Measurements from ENCODE around the gene C3orf52. TPM values are rescaled to one million over a fixed set of nuclear protein-coding genes. Genes with fewer than 3 reads are reported as not detected.

C3orf52 gene
- total RNA-seq, 6 experiments from 2014 or later: 9.7 to 11.6 (median 10.7) TPM

DNA sequence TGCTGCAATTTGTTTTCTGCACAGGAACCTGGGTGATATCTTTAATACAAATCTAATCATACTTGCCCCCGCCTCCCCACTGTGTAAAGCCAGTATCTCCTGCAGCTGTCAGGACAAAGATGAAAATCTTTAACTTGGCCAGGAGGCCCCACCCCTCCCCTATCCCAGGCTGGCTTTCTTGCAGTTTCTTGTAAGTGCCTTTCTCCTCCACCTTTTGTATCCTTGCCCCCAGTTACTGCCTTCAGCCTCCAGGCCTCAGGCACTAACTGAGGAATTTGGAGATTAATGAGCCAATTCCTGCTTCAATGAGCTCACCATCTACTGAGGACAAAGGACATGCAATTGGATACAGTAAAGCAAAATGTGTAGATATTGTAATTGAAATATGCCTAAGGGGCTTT, 40.3 kb downstream of the C3orf52 start:
- H3K9me3 Mint-ChIP-seq: no peaks in the 10 kb centered on the region
- H3K4me3 Mint-ChIP-seq: no peak overlapping the region
- TF ChIP-seq, protein P1, sequence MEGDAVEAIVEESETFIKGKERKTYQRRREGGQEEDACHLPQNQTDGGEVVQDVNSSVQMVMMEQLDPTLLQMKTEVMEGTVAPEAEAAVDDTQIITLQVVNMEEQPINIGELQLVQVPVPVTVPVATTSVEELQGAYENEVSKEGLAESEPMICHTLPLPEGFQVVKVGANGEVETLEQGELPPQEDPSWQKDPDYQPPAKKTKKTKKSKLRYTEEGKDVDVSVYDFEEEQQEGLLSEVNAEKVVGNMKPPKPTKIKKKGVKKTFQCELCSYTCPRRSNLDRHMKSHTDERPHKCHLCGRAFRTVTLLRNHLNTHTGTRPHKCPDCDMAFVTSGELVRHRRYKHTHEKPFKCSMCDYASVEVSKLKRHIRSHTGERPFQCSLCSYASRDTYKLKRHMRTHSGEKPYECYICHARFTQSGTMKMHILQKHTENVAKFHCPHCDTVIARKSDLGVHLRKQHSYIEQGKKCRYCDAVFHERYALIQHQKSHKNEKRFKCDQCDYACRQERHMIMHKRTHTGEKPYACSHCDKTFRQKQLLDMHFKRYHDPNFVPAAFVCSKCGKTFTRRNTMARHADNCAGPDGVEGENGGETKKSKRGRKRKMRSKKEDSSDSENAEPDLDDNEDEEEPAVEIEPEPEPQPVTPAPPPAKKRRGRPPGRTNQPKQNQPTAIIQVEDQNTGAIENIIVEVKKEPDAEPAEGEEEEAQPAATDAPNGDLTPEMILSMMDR (IDR thresholded peaks at IDR 0.05): no peak
- peak; percentile 38 for DNase-seq
- no peaks in the 10 kb centered on the region; the same call in 1 of the 2 replicates for H3K27me3 Mint-ChIP-seq (ENCODE audit: insufficient read depth)
- H3K36me3 Mint-ChIP-seq (ENCODE audit: low read depth): peaks cover 6% of the 10 kb centered on the region
- peaks cover 41% of the 10 kb centered on the region for H3K4me1 Mint-ChIP-seq (ENCODE audit: low read depth)
- H3K27ac Mint-ChIP-seq: peak overlapping the region; percentile 57

DNA sequence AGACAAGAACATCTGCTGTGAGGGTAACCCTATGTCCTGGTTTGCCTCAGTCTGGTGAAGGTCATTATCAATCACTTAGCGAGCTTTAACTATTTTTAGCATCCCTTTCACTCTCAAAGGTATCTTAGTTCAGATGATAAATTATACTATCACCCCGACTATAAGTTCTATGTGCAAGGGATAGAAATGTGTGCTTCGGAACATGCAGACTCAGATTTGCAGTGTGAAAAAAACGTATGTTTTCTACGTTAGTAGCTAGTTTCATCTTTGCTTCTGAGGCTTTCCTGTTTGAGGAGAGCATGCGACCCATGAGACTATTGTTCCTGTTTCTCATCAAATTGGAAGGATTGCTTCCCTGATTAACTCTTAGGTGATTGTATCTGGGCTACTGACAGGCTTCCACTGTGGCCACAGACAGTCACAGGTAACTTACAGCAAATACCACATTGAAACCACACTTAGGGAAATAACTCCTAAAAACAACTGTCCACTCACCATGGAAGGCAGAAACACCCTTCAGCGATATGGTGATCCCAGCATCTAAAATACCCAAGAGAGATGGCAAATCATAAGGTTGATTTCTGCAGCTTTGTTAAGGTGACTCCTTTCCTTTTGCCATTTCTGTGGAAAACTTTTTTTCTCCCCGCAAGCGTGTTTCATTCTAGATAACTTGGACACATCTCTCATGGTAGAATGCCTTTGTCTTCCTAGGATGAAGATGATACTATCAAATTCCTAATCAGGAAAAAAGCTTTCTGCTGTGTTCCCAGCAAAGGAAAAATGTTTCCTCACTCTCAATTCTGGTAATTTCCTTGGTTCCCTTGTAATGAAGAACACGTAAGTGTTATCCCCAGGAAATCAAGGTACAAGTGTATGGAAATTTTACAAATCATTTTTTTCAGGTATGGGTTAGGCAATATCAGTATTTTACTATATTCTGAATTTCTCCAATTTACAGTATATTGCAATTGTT, 41.6 kb downstream of the C3orf52 start:
- H3K4me1 Mint-ChIP-seq (ENCODE audit: low read depth): peaks cover 41% of the 10 kb centered on the region
- no peak overlapping the region for H3K27ac Mint-ChIP-seq
- H3K36me3 Mint-ChIP-seq (ENCODE audit: low read depth): peaks cover 3% of the 10 kb centered on the region
- no peaks in the 10 kb centered on the region for H3K9me3 Mint-ChIP-seq
- H3K4me3 Mint-ChIP-seq: no peak overlapping the region
- no peak for DNase-seq
- TF ChIP-seq, protein P1 (IDR thresholded peaks at IDR 0.05): no peak
- H3K27me3 Mint-ChIP-seq (ENCODE audit: insufficient read depth): no peaks in the 10 kb centered on the region; the same call in 1 of the 2 replicates

- TF ChIP-seq, protein P1 (IDR thresholded peaks at IDR 0.05): no peak
- Mint-ChIP-seq H3K4me1 (ENCODE audit: low read depth) (peaks cover 41% of the 10 kb centered on the region), H3K9me3 (no peaks in the 10 kb centered on the region), H3K27me3 (ENCODE audit: insufficient read depth) (no peaks in the 10 kb centered on the region), H3K27ac (peak overlapping the region; percentile 57), H3K36me3 (ENCODE audit: low read depth) (no peaks in the 10 kb centered on the region), H3K4me3 (no peak overlapping the region)
- peak; percentile 66 for DNase-seq
Observed at GRCh38 chr3:112128843-112129727, 42.9 kb downstream of the C3orf52 start.

- H3K4me1 Mint-ChIP-seq (ENCODE audit: low read depth): peaks cover 44% of the 10 kb centered on the region
- peak overlapping the region; percentile 57; the same call in 1 of the 2 replicates for H3K27ac Mint-ChIP-seq
- TF ChIP-seq, protein P1 (IDR thresholded peaks at IDR 0.05): no peak
- H3K9me3 Mint-ChIP-seq: no peaks in the 10 kb centered on the region
- no peak for DNase-seq
- no peaks in the 10 kb centered on the region for H3K27me3 Mint-ChIP-seq (ENCODE audit: insufficient read depth)
- no peaks in the 10 kb centered on the region for H3K36me3 Mint-ChIP-seq (ENCODE audit: low read depth)
- H3K4me3 Mint-ChIP-seq: no peak overlapping the region
Observed at GRCh38 chr3:112129925-112130637, 43.9 kb downstream of the C3orf52 start.

GRCh38 chr3:112130638-112130993, 44.4 kb downstream of the C3orf52 start:
- Mint-ChIP-seq H3K27ac (no peak overlapping the region), H3K4me1 (ENCODE audit: low read depth) (peaks cover 39% of the 10 kb centered on the region), H3K36me3 (ENCODE audit: low read depth) (no peaks in the 10 kb centered on the region), H3K9me3 (no peaks in the 10 kb centered on the region), H3K4me3 (no peak overlapping the region), H3K27me3 (ENCODE audit: insufficient read depth) (no peaks in the 10 kb centered on the region)
- no peak for DNase-seq
- TF ChIP-seq, protein P1 (IDR thresholded peaks at IDR 0.05): no peak
